Eye (tissue), 1 donor: Measurements from ENCODE around the gene CENPU.
A peak's percentile ranks its signal among the peaks of the same experiment; 100 is the strongest.
"Not testable (repeated sequence)": the region's sequence is repeated elsewhere in the genome, so short reads cannot be mapped to it uniquely, and the experiment has no call there.

Source experiments
- DNase-seq: peaks from one replicate; pipeline ENCODE4 v3.0.0-alpha.2; 2015

Gene CENPU

DNA sequence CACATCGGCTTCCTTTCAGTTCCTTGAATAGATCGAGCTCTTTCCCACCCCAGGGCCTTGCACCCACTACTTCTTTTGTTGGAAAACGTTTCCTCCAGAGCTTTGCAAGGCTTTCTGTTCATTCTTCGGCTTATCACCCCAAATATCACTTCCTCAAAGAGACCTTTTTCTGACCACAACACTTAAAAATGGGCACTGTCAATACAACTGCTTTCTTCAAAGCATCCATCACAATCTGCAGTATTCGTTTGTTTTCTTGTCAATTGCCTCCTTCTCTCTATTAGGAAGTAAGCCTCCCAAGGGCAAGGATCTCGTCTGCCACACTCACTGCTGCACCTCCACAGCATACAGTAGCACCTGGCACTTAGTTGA, 17.7 kb upstream of the CENPU start:
- no peak for DNase-seq

DNA sequence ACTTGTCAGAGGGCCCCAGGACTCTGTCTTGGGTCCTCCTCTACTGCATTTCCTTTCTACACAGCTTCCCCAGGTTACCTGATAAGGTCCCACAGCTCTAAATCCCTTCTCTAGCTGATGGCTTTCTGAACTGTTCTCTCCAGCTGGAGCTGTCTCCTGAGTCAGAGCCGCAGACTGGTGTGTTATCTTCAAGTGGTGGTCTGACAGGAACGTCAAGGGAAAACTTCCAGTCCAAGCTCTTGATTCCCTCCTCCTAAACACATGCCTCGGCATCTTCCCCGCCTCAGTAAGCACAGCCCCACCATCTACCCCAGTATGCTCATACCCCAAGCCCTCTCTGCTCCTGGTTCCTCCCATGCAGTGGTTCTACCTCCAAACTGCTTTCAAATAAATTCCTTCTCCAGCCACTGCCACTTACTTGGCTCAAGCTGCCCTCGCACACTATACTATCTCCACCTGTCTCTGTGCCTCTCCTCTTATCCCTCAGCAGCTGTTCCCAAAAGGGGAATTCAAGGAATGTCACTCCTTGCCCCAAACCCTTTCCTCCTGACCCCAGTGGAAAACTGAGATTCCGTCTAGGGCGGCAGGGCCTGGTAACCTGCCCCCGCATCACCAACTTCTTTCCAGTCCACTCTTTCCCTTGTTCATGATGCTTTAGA, 17.2 kb upstream of the CENPU start:
- no peak for DNase-seq

DNA sequence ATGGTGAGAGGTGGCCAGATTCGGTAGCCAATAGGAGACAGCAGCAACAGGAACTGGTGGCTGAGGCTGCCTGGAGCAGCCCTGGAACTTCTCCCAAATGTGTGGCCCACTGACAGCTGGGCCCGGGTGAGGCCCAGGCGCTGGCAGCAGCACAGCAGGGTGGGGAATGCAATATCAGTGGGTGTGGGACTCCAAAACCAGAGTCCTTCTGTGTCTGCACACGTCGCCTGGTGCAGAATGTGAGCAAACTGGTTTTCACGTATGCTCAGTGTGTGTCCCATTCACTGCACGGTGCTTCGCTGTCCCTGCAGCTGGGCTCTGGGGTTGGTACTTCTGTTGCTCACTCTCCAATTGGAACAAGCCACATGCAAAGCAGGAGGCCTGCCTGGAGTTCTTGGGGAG, 14.4 kb upstream of the CENPU start:
- DNase-seq, result peak; percentile 45

DNA sequence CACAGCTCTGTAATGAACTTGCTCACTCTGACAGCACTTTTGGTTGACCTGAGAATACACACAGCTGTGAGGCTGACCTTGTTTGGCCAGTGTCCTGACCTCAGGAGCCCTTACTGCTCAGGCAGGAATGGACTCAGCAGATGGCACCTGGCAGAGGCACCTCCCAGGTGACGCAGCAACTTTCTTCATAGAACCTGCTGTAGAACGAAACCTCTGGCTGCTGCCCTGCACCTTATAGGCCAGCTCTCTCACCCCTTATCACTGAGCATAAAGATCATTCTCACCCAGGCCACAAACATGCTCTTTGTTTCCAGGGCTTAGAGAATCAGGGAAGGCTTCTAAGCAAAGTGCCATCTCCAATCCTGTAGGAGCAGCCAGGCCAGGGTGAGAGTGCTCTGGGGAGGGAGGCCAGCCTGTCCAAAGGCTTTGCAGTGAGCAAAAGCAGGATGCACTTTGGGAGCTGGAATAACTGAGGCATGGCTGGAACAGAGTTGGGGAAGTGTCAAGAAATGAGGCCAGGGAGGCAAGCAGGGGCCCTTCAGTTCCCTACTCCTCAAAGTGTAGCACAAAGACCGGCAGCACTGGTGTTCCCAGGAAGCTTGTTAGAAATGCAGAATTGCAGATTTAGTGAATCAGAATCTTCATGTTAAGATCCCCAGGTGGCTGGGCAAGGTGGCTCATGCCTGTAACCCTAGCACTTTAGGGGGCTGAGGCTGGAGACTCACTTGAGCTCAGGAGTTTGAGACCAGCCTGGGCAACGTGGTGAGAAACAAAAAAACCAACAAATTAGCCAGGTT, 13.3 kb upstream of the CENPU start:
- DNase-seq, result no peak

DNA sequence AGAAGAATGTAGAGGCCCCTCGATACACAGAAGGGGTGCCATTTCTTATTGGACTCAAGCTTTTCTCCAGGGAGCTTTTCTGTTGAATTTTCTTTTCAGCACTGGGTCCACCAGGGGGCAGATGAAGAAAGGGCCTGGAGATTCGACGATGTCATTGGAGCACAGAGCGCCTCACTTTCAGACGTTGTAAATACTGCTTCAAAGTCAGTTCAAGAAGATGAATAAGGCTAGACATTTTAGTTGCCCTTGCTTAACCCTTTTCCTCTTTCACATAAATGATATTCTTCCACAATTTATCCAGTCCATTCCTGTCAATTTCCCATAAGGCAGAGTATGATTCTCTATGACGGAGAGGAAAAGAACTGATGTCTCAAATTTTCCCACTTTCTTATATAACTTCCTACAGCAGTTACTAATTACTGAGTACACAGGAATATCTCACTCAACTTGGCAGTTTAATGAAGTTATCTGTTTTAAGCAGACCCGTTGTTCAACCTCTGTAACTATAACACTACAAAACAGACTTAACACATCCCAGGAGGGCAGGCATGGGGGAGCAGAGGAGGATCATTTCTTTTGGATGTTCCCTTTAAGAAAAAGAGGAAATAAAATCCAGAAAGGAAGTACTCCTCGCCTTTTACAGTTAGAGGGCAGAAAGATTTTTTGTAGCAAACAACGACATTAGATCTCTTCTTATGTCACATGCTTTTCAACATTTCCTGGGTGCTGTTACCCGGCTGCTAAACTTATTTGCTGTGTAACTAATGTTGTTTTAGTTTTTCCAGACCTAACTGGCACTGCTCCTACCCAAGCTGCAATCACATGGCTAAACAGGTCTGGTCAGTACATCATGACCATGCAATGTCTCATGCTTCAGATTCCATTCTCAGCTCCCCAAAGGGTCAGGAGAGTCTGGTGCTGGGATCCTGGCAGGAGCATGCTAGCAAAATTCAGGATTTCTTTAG, 12.2 kb upstream of the CENPU start:
- DNase-seq, result peak; percentile 91

DNA sequence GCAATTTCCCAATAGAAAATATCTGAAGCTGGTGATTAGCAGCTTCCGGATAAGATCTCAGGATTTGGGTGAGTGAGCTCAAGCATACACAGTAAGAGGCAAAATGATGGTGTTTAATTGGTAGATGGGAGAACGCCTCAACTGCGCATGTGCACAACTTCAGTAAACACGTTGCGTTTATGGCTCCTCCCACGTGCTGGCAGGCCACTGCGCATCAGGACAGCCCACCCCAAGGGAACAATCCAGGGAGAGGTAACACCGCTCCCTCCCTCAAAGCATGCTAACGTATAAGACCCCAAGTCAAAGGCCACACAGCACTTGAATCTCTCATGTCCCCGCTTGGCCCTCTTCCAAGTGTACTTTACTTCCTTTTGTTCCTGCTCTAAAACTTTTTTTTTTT, 10.3 kb upstream of the CENPU start:
- DNase-seq, result no peak

DNA sequence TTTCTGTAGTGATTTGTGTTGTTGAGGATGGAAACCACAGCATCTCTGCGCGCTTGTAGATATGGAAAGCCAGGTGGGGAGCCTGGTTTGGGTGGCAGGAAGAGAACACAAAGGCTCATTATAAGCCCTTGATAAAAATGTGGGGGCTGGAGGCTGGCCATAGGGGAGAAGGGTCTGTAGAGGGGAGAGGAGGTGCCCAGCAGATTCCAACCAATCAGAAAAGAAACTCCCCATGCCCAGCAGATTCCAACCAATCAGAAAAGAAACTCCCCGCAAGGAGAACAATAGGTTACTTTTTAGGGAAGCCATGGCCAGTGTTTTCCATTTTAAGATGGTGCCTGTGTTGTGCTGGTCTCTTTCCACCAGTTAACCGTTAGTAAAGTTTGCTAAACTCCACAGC, 9.8 kb upstream of the CENPU start:
- DNase-seq, result no peak

DNA sequence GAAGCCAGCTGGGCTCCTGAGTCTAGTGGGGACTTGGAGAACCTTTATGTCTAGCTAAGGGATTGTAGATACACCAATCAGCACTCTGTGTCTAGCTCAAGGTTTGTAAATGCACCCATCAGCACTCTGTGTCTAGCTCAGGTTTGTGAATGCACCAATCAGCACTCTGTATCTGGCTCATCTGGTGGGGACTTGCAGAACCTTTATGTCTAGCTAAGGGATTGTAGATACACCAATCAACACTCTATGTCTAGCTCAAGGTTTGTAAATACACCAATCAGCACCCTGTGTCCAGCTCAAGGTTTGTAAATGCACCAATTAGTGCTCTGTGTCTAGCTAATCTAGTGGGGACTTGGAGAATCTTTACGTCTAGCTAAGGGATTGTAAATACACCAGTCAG, 7.8 kb upstream of the CENPU start:
- DNase-seq, result not testable (repeated sequence)

DNA sequence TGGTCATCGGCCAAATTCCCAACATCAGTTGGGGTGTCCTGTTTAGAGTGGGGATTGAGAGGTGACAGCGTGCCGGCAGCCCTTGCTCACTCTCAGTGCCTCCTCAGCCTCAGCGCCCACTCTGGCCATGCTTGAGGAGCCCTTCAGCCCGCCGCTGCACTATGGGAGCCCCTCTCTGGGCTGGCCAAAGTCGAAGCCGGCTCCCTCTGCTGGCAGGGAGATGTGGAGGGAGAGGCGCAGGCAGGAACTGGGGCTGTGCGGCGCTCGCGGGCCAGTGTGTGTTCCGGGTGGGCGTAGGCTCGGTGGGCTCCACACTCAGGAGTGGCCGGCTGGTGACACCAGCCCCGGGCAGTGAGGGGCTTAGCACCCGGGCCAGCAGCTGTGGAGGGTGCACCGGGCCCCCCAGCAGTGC, 7.1 kb upstream of the CENPU start:
- DNase-seq, result no peak

DNA sequence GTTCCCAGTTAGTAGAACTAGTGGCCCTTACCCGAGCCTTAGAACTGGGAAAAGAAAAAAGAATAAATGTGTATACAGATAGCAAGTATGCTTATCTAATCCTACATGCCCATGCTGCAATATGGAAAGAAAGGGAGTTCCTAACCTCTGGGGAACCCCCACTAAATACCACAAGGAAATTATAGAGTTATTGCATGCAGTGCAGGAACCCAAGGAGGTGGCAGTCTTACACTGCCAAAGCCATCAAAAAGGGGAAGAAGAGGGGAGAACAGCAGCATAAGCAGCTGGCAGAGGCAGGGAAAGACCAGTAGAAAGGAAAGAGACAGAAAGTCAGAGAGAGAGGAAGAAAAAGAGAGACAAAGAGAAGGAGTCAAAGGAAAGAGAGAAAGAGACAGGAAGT, 5.7 kb upstream of the CENPU start:
- not testable (repeated sequence) for DNase-seq

DNA sequence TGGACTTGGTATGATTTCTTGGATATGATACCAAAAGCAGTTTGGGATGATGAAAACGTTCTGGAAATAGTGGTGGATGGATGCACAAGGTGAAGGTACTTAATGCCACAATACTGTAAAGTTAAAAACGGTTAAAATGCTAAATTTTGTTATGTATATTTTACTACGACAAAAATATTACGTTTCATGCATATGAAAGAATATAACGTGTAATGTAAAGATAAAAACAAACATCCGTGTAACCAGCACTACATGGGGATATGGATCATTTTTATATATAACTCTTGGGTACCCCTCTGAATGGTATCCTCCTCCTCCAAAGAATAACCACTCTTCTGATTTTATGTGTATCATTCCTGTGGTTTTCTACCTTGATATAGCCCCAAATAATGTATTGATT, 862 bp upstream of the CENPU start:
- no peak for DNase-seq

DNA sequence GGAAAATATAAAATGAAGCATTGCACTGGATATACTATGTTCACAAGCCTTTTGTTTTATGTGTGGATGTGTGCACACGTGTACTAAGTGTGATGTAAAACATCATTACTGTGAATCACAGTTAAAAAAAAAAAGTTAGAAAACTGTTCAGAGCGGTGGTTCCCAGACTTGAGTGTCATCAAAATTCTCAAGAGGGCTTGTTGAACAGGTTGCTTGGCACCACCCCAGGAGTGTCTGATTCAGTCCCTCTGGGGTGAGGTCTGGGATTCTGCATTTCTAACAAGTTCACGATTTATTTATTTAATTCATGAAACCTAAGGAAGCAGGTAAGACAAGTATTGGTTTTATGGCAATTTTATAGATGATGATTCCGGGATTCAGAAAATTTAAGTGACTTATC, 1.8 kb downstream of the CENPU start:
- DNase-seq, result peak; percentile 10

DNA sequence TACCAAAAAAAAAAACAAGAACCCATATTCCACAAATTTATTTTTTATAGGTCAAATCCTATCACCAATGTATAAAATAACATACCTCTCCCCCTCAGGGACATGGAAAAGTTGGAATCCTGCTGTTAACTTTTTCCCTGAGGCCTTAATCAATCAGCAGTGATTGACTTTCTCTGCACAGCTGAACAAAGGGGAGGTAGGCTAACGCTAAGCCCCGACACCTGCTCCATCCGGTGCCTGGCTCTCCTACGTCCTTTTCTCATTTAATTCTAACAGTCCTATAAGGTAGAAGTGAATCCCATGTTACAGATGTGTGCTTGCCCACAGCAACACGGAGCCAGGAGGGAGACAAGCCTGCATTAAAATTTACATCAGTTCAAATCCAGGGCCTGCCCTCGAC, 2.8 kb downstream of the CENPU start:
- DNase-seq, result no peak

DNA sequence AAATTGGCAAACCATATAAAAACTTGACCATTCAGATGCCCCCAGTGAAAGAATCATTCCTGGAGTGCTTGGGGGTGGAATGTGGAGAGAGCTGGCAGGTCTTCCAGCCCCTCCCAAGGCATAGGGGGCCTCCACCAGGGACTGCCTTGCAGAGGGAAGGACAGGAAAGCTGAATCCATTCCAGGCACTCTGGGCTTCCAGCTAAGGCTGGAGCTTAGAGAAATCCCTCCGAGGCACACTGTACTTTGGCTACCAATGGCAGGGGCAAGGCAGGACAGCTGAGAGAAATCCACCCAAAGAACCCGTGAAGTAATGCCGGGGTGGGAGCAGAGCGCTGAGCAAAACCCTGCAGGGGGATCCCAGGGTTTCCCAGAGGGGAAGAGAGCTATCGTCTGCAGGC, 4.0 kb downstream of the CENPU start:
- no peak for DNase-seq

DNA sequence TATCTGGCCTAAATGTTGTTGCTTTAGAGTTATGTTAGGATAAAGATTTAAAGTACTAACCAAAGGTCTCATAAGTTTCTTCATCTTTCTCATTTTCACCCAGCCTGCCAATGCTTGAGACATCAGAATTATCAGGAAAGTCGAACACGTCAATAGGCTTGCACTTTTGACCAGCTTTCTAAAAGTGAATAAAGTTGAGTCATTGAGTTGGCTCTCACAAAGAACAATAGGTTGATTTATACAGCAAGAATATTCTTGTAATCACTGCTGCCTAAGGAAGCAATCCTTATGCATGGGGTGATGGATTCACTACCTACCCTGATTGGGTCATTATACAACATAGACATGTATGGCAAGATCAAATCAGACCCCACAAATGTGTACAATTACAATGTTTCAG, 5.0 kb downstream of the CENPU start:
- no peak for DNase-seq

DNA sequence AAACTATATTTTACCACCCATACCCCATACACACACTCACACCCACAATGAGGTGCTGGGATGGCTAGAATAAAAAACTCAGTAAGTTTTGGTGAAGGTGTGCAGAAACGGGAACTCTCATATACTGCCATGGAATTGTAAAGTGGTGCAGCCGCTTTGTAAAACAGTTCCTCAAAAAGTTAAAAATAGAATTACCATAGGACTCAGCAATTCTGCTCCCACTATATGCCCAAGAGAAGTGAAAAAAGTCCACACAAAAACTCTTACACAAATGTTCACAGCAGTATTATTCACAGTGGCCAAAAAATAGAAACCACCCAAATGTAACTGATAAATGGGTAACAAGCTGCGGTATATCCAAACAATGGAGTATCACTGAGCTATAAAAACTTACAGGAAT, 6.5 kb downstream of the CENPU start:
- DNase-seq, result no peak

DNA sequence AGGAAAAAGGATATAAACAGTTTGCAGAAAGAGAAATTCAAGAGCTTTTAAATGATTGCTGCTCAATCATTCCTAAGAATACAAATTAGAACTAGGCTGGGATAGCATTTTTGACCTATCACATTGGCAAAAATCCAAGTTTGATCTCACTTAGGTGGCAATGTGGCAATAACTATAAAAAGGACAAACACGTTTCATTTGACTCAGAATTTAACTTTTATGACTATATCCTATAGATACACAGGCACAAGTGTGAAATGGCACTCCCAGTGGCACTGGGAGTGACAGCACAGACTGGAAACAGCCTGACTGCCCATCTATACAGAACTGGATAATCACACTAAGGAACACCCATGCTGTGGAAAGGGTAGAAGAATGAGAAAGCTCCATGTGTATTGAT, 11.1 kb downstream of the CENPU start:
- DNase-seq, result no peak

DNA sequence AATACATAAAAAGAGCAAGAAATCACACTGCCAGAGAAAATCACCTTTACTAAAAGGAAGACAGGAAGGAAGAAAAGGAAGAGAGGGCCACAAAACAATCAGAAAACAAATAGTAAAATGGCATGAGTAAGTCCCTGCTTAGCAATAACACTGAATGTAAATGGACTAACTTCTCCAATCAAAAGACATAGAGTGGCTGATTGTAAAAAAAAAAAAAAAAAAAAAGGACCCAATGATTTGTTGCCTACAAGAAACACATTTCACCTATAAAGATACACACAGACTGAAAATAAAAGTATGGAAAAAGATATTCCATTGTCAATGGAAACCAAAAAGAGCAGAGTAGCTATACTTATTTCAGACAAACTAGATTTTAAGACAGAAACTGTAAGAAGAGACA, 12.6 kb downstream of the CENPU start:
- no peak for DNase-seq

DNA sequence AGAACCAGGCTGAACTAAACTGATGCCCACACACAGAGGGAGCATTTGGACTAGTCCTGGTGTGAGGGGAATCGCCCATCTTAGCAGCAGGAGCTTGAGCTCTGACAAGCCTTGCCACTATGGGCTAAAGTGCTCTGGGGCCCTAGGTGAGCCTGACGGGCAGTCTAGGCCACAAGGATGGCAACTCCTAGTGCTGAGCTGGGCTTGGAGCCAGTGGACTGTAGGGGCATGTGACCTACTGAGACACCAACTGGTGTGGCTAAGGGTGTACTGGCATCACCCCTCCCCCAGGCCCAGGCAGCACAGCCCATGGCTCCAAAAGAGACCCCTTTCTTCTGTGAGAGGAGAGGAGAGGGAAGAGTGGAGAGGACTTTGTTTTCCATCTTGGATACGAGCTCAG, 14.5 kb downstream of the CENPU start:
- no peak for DNase-seq

DNA sequence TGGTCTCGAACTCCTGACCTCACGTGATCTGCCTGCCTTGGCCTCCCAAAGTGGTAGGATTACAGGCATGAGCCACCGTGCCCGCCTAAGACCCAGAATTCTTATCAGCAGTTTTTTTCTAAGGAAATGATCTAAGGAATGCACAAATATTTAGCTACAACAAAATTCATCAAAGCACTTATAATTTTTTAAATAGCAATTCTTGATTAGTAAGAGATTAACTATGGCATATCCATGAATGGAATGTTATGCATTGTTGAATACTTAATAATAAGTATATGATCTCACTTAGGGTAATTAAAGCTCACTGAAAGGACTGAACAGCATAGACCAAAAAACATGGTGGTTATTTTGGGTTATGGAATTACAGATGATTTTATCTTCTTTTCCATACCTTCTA, 18.4 kb downstream of the CENPU start:
- no peak for DNase-seq

DNA sequence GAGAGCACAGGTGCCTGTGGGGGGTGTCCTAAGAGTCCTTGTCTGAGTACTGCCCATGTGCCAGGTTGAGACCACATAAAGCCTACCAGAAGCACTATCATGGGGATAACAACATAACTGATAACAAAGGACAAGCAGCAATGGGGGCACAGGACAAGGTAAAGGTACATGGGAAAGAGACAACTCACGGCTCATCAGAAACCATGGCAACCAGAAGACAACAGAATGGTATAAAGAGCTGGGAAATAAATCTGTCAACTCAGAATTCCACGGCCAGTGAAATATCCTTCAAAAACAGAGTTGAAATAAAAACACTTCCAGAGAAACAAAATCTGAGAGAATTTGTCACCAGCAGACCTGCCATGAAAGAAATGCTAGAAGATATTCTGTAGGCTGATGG, 20.0 kb downstream of the CENPU start:
- DNase-seq, result no peak

DNA sequence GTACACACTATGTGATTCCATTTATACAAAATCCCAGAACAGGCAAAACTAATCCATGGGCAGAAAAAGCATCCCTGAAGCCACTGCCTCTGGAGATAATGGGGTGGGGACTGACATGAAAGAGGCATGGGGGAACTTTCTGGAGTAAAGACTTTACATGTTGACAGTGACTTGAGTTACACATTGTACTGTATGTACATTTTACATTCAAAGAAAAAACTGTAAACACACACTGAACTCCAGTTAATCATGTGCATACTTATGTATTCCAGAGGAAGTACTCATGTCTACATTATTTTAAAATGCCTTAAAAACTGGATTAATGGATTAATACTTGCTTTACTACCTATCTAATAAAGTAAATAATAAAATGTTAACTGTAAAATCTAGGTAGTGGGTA, 21.6 kb downstream of the CENPU start:
- DNase-seq, result no peak

DNA sequence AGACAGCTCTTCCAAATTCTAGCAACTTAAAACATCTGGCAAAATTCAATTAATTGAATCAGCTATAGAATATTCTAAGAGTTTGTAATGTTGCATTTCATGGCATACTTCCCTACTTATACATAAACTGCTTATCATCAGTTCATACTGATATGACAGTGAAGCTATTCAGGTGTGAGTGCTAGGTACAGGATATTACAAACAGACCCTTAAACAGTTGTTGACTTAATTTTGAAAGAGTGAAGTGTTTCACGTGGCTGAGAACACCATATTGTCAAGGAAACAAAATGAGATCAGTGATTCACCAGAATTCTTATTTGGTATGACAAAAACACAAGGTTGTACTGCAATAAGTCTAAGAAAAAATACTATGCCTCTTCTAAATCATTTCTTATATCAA, 27.4 kb downstream of the CENPU start:
- no peak for DNase-seq

DNA sequence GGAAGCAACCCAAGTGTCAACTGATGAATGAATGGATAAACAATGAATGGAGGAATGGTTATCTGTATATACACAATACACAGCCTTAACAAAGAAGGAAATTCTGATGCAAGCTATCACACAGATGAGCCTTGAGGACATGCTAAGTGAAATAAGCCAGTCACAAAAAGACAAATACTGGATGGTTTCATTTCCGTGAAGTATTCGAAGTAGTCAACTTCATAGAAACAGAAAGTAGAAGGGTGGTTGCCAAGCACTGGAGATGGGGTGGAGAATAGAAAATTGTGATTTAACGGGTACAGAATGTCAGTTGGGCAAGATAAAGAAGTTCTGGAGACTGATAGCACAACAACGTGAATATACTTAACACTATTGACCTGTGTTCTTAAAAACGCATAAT, 28.2 kb downstream of the CENPU start:
- no peak for DNase-seq
